ENCODE results near the gene USF2.

- TF ChIP-seq, protein P1, sequence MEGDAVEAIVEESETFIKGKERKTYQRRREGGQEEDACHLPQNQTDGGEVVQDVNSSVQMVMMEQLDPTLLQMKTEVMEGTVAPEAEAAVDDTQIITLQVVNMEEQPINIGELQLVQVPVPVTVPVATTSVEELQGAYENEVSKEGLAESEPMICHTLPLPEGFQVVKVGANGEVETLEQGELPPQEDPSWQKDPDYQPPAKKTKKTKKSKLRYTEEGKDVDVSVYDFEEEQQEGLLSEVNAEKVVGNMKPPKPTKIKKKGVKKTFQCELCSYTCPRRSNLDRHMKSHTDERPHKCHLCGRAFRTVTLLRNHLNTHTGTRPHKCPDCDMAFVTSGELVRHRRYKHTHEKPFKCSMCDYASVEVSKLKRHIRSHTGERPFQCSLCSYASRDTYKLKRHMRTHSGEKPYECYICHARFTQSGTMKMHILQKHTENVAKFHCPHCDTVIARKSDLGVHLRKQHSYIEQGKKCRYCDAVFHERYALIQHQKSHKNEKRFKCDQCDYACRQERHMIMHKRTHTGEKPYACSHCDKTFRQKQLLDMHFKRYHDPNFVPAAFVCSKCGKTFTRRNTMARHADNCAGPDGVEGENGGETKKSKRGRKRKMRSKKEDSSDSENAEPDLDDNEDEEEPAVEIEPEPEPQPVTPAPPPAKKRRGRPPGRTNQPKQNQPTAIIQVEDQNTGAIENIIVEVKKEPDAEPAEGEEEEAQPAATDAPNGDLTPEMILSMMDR (IDR thresholded peaks at IDR 0.05), result no peak
- TF ChIP-seq POLR2AphosphoS5 (IDR thresholded peaks at IDR 0.05) (no peak), POLR2A (IDR thresholded peaks at IDR 0.05) (no peak)
Measured at GRCh38 chr19:35241417-35241816, 27.3 kb upstream of the USF2 start.
